Liver (tissue), 9 donors: ENCODE results near the gene CCDC121. TPM values are rescaled to one million over a fixed set of nuclear protein-coding genes. Genes with fewer than 3 reads are reported as not detected.

Experiments used
- DNase-seq: peaks from one replicate; pipeline ENCODE4 v3.0.0-alpha.2; 2017; ENCODE audit warnings: low spot score
- H3K27ac ChIP-seq, 2 donors: one replicate each; pipeline ENCODE4 v1.7.0; 2013; ENCODE audit warnings: inconsistent platforms in 2 of 2, low read length in 2 of 2, control low read depth in 1 of 2, low read depth in 1 of 2, mild to moderate bottlenecking in 1 of 2
- H3K27me3 ChIP-seq, 4 donors: one replicate each; pipeline versions ENCODE4 v1.6.1 to v1.7.0; 2013; ENCODE audit warnings: low read length in 3 of 4, inconsistent platforms in 1 of 4, mild to moderate bottlenecking in 1 of 4, moderate library complexity in 1 of 4; ENCODE audit not compliant: control insufficient read depth in 4 of 4, insufficient read depth in 4 of 4
- H3K36me3 ChIP-seq, 4 donors: one replicate each; pipeline versions ENCODE4 v1.6.1 to v1.7.0; 2013; ENCODE audit warnings: low read length in 3 of 4, mild to moderate bottlenecking in 3 of 4, low read depth in 1 of 4, moderate library complexity in 1 of 4; ENCODE audit not compliant: control insufficient read depth in 4 of 4, insufficient read depth in 3 of 4
- H3K4me1 ChIP-seq, 4 donors: one replicate each; pipeline versions ENCODE4 v1.6.1 to v1.7.0; 2013; ENCODE audit warnings: low read length in 3 of 4, mild to moderate bottlenecking in 3 of 4, moderate library complexity in 1 of 4; ENCODE audit not compliant: control insufficient read depth in 4 of 4, insufficient read depth in 4 of 4
- H3K4me3 ChIP-seq, 3 donors: one replicate each; pipeline versions ENCODE4 v1.6.1 to v1.7.0; 2013; ENCODE audit warnings: low read length in 3 of 3, control low read depth in 1 of 3, low read depth in 1 of 3, mild to moderate bottlenecking in 1 of 3
- H3K9ac ChIP-seq, 2 donors: one replicate each; pipeline ENCODE4 v1.7.0; 2013; ENCODE audit warnings: low read length in 2 of 2, mild to moderate bottlenecking in 2 of 2, moderate library complexity in 2 of 2, control low read depth in 1 of 2, low read depth in 1 of 2
- H3K9me3 ChIP-seq, 4 donors: one replicate each; pipeline versions ENCODE4 v1.6.1 to v1.7.0; 2013; ENCODE audit warnings: low read length in 3 of 4; ENCODE audit not compliant: control insufficient read depth in 4 of 4
- ATF3 ChIP-seq: IDR thresholded peaks from 2 replicates; pipeline ENCODE4 v1.6.1; 2016; ENCODE audit warnings: antibody characterized with exemption
- CTCF ChIP-seq: fragments of 150-350 bp; IDR thresholded peaks from 2 replicates; pipeline ENCODE4 v1.5.1; 2017; ENCODE audit warnings: improper control_type of control experiment, low read depth, low read length; ENCODE audit not compliant: missing input control
- EGR1 ChIP-seq, 2 donors: IDR thresholded peaks; 2 replicates each; pipeline ENCODE4 v1.6.1; 2016 to 2018; ENCODE audit warnings: antibody characterized with exemption in 2 of 2, low read depth in 2 of 2
- FOXA1 ChIP-seq: IDR thresholded peaks from 2 replicates; pipeline ENCODE4 v1.6.1; 2016; ENCODE audit warnings: antibody characterized with exemption
- FOXA2 ChIP-seq: IDR thresholded peaks from 2 replicates; pipeline ENCODE4 v1.6.1; 2016; ENCODE audit warnings: antibody characterized with exemption
- GABPA ChIP-seq, 2 donors: IDR thresholded peaks in 1 of 2; conservative IDR thresholded peaks in 1 of 2; 2 replicates each; pipeline ENCODE4 v1.6.1; 2016; ENCODE audit warnings: antibody characterized with exemption in 2 of 2, mild to moderate bottlenecking in 1 of 2, moderate library complexity in 1 of 2
- HNF4A ChIP-seq, 2 donors: conservative IDR thresholded peaks; 2 replicates each; pipeline ENCODE4 v1.6.1; 2016; ENCODE audit warnings: antibody characterized with exemption in 2 of 2, mild to moderate bottlenecking in 2 of 2
- HNF4G ChIP-seq: IDR thresholded peaks from 2 replicates; pipeline ENCODE4 v1.6.1; 2016; ENCODE audit warnings: antibody characterized with exemption
- JUND ChIP-seq, 2 donors: IDR thresholded peaks; 2 replicates each; pipeline ENCODE4 v1.6.1; 2016; ENCODE audit warnings: antibody characterized with exemption in 2 of 2
- MAX ChIP-seq: IDR thresholded peaks from 2 replicates; pipeline ENCODE4 v1.6.1; 2016; ENCODE audit warnings: antibody characterized with exemption
- NR2F2 ChIP-seq: IDR thresholded peaks from 2 replicates; pipeline ENCODE4 v1.6.1; 2016; ENCODE audit warnings: antibody characterized with exemption
- RAD21 ChIP-seq, 2 donors: IDR thresholded peaks; 2 replicates each; pipeline ENCODE4 v1.6.1; 2016; ENCODE audit warnings: antibody characterized with exemption in 2 of 2, mild to moderate bottlenecking in 2 of 2
- REST ChIP-seq: IDR thresholded peaks from 2 replicates; pipeline ENCODE4 v1.6.1; 2016; ENCODE audit warnings: antibody characterized with exemption, mild to moderate bottlenecking
- RXRA ChIP-seq, 2 donors: IDR thresholded peaks; 2 replicates each; pipeline ENCODE4 v1.6.1; 2017 to 2018; ENCODE audit warnings: antibody characterized with exemption in 2 of 2, mild to moderate bottlenecking in 1 of 2
- SP1 ChIP-seq: IDR thresholded peaks from 2 replicates; pipeline ENCODE4 v1.6.1; 2018; ENCODE audit warnings: antibody characterized with exemption, mild to moderate bottlenecking
- TAF1 ChIP-seq: conservative IDR thresholded peaks from 2 replicates; pipeline ENCODE4 v1.6.1; 2016; ENCODE audit warnings: antibody characterized with exemption, mild to moderate bottlenecking
- YY1 ChIP-seq: IDR thresholded peaks from 2 replicates; pipeline ENCODE4 v1.6.1; 2016; ENCODE audit warnings: antibody characterized with exemption, mild to moderate bottlenecking
- ZBTB33 ChIP-seq: IDR thresholded peaks from 2 replicates; pipeline ENCODE4 v1.6.1; 2016; ENCODE audit warnings: antibody characterized with exemption
- WGBS: extraction: QIAGEN DNeasy Blood & Tissue Kit; methylation state at CpG from one replicate; pipeline ENCODE4 v1.1.7; 2013; 5-methylcytosine and 5-hydroxymethylcytosine counted together
- polyA plus RNA-seq, 2 donors: library from polyadenylated mRNA; stranded (reverse) in 1 of 2; unstranded in 1 of 2; fragments of 200-250 nt in 1 of 2; fragments of >200 nt in 1 of 2; fragmentation: Nextera tagmentation in 1 of 2; extraction: Ambion mirVana in 1 of 2; gene quantifications; one replicate each; pipeline versions ENCODE4 v1.2.1 to v1.2.3, GENCODE V29; 2013 to 2015
- total RNA-seq, 2 donors: library from RNA; depleted of rRNA; stranded (reverse); fragments of >200 nt; gene quantifications; one replicate each; pipeline ENCODE4 v1.2.3, GENCODE V29; 2014
- donor health status: healthy.
- donor health status: healthy.
- donor health status: healthy.
- donor health status: healthy.
- donor health status: healthy.

CCDC121 gene
- total and polyA plus RNA-seq, 4 donors = 0.97 to 2.5 (median 1.4) TPM

GRCh38 chr2:27582129-27582694 lies 46.6 kb downstream of the CCDC121 start:
- Histone ChIP-seq H3K9ac (peak overlapping the region in 1 of 2 donors; percentile 25), H3K4me1 (peaks cover 5 to 20% (median 9%) of the 10 kb centered on the region in 4 donors), H3K27ac (peak overlapping the region; percentile 14 to 35), H3K9me3 (peaks cover 6 to 27% (median 21%) of the 10 kb centered on the region in 4 donors), H3K36me3 (no peaks in the 10 kb centered on the region), H3K4me3 (peak overlapping the region; percentile 66 to 92 (median 67)), H3K27me3 (no peaks in the 10 kb centered on the region)
- DNase-seq = no peak
- TF ChIP-seq ZBTB33 (no peak), NR2F2 (no peak), RAD21 (IDR thresholded peaks at IDR 0.05) (no peak), MAX (no peak), REST (no peak), FOXA1 (no peak), TAF1 (no peak), JUND (IDR thresholded peaks at IDR 0.05) (no peak), YY1 (no peak), SP1 (no peak), RXRA (IDR thresholded peaks at IDR 0.05) (no peak), EGR1 (IDR thresholded peaks at IDR 0.05; ENCODE audit: low read depth in 2 of 2) (no peak), GABPA (IDR thresholded peaks at IDR 0.05 in 1 of 2, conservative IDR thresholded peaks at IDR 0.05 in 1 of 2) (no peak), CTCF (no peak), ATF3 (no peak), FOXA2 (no peak), HNF4G (no peak), HNF4A (conservative IDR thresholded peaks at IDR 0.05) (no peak)
- WGBS = 92% methylated on average over 16 of the region's 16 CpGs
